Measurements from ENCODE around the gene WDFY2.
A peak's percentile ranks its signal among the peaks of the same experiment; 100 is the strongest.

The WDFY2 gene

GRCh38 chr13:51739027-51739764, 154.9 kb downstream of the WDFY2 start:
- no peak for DNase-seq (ENCODE audit: low read depth)

DNA sequence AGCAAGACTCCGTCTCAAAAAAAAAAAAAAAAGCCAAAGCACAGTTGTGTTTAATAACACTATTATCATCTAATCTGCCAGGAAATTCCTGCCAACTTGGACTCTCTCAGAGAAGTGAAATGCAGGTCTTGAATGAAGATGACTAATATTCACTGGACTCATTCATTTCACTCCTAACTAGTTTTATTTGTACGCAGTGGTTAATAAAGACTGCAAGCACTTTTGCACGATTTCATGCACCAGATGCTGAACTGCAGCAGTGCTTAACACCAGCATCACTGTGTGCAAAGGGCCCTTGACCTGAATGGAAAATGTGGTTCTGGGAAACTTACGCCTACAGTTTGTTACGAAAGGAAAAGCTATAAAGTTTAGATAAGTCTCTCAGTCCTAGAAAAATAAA, 156.4 kb downstream of the WDFY2 start:
- DNase-seq (ENCODE audit: low read depth) = no peak

- no peak for DNase-seq (ENCODE audit: low read depth)
These were observed 157.8 kb downstream of the WDFY2 start for GRCh38 chr13:51742031-51742430.

DNA sequence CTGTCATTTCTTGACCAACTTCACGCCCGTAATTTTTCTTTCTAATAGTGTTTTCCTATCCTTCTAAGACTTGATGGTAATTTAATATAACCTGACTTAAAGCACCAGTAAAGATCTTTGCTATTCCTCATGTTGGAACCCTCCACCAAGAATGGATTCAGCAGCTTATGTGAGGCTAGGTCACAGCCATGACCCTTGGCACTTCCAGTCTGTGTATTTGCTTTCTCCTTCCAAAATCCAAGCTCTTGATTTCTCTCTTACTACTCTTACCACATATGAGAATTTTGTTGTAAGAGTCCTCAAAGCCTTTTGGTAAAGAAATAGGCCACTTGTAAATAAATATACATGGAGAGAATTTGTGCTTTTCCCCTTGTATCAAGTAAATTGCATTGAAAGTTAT, 158.3 kb downstream of the WDFY2 start:
- no peak for DNase-seq (ENCODE audit: low read depth)

DNA sequence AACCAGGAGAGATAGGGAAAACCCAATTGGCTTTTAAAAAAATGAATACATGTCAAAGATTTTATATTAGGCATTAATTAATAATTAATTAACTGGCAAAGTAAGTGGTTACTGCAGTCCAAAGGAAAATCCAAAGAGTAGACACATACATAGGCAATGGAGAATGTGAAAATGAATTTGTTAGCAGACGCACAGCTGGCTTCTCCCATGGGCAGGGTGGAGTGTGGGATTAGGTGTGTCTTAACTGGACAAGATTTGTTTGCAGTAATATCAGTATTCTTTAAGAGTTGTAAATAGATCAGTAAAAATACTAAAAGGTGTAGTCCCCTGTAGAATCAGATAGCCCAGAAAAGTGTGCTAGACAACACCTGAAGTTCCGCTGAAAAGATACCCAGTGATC, 161.0 kb downstream of the WDFY2 start:
- no peak for DNase-seq (ENCODE audit: low read depth)

DNA sequence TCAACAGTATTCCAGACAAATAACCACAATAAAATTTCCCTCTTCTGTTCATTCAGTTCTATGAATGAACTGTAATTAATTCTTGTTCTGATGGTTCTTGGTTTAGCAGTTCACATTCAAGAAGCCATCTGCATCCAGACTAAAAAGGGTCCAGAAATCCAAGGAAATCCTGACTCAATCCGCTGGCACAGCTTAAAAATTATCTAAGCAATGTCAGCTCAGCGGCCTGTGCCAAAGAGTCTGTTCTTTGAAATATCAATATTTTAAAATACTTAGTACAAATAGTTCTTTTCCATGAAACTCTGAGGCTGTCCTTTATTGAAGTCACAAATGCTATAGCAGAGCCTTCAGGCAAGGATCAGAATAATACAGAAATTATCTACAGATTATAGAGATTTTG, 162.5 kb downstream of the WDFY2 start:
- no peak for DNase-seq (ENCODE audit: low read depth)

- DNase-seq (ENCODE audit: low read depth) = no peak
These were observed 163.5 kb downstream of the WDFY2 start for GRCh38 chr13:51747438-51748434.

- no peak for DNase-seq (ENCODE audit: low read depth)
These were observed 172.4 kb downstream of the WDFY2 start for GRCh38 chr13:51756651-51757050.

GRCh38 chr13:51758691-51759090, 174.4 kb downstream of the WDFY2 start:
- DNase-seq (ENCODE audit: low read depth) = no peak

DNA sequence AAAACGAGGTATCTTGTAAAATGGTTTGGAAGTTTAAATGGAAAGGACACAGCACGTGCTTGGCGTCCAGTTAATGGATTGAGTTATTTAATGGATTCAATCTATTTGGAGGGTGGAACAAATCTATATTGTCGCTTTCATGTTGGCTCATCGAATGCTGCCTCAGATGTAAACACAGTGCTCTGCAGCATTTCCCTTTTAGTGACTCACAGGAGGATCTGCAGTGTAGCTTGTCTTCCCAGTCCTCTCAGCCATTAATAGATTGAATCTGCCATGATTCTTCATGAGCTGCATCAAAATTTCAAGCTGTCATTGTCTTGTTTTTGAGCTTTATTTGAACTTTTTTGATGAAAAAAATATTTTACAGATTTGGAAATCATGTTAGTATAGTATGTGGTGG, 175.0 kb downstream of the WDFY2 start:
- no peak for DNase-seq (ENCODE audit: low read depth)

- no peak for DNase-seq (ENCODE audit: low read depth)
These were observed 176.3 kb downstream of the WDFY2 start for GRCh38 chr13:51760592-51760991.

DNA sequence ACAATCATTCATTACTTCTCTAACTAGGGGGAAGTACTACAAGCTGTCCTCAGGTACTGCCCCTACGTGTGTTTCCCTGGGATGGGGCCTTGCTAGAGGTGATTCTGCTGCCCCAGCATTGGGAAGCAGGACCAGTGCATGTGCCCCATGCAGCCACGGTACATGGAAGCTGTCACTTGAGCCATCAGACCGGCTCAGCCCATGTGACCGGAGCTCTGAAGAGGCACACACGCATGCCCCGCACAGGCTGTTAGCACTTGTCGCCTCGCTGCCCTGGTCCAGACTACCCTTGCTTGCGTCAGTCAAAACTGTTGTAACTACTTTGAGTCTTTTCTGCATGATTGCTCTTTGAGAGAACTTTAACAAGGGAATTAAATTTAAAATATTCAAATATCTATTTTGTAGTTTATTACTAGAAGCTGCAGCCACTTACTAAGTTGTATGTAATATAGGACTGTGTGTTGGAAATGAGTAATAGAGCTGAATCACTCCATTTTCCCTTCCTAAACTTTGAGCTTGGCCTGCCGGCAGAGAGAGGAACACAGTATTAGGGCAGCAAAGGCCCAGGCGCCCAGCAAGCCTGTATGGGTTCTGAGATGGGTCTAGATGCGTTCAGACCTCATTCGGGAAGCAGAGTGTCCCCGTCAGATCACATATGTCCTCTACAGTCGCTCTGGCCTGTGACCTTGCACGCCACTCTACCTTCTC, 177.5 kb downstream of the WDFY2 start:
- no peak for DNase-seq (ENCODE audit: low read depth)

- DNase-seq (ENCODE audit: low read depth) = no peak
These were observed 179.2 kb downstream of the WDFY2 start for GRCh38 chr13:51763486-51763885.

- DNase-seq (ENCODE audit: low read depth) = peak; percentile 63
These were observed 180.2 kb downstream of the WDFY2 start for GRCh38 chr13:51764184-51765141.

DNA sequence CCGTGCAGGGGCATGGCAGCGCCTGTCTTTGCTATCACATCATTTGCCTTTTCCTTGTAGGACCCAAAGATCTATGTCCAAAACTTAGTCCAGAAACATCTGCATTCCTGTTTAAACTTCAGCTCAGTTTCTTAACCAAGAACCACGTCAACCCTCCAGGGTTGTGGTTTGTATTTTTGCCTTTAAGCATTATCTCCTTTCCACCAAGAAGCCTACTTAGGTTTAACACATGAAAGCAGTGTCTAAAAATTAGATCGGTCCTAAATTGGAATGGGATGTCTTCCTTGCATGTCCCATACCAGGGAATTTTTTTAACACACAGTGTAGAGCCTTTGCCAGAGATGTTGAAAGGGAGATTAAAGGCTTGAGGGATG, 180.9 kb downstream of the WDFY2 start:
- no peak for DNase-seq (ENCODE audit: low read depth)

GRCh38 chr13:51767100-51767499, 182.8 kb downstream of the WDFY2 start:
- no peak for DNase-seq (ENCODE audit: low read depth)

DNA sequence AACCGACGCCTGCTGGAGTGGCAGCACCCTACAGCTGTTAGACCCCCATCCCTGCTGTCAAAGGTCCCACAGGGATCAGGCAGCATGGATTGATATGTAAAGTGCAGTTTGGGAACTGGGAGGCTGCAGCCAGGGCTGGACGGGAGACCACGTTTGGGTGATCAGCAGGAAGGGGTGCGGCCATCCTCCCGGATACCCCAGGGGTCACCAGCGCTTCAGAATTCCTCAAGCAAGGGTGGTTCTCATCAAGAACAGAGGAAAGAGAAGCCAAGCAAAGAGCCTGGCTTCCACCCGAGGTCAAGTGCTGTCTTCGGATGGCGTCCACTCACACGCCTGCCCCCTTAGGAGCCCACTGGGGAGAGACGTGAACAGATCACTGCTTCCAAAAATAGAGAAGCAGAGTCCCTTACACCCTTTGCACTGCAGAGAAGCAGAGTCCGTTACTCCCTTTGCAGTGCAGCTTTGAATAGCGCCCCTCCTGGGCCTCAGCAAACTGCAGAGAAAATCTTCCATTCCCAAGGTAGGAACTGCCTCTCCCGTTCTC, 184.2 kb downstream of the WDFY2 start:
- no peak for DNase-seq (ENCODE audit: low read depth)

- DNase-seq (ENCODE audit: low read depth) = no peak
These were observed 184.7 kb downstream of the WDFY2 start for GRCh38 chr13:51768976-51769375.

DNA sequence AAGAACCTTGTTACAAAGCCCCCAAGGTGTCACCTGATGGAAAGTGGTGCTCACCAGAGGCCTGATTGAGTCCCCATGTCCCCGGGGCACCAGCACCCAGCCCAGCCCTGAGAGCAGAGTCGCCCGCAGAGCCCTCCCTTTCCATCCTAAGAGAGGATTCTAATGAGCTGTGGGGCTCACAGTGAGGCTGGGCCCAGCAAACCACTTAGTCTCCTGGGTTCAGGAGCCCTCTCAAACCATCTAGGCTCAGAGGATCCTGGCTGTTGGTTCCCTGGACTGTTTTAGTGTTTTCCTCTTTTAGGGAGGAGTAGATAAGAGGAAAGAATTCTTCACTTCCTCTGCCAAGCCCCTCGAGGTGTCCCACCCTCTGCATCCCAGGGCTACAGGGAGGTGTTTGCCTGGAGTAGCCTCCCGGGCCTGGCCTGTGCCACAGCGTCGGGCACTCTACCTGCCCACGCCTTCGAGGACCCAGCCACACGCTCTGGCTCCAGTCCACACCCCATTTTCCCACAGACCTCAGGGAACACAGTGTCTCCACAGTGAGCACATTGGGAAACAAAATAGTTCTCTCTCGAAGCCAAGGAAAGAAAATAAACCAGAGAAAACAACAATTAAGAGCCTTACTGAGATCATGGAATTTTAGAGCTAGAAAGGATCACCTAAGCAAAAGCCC, 185.3 kb downstream of the WDFY2 start:
- no peak for DNase-seq (ENCODE audit: low read depth)

DNA sequence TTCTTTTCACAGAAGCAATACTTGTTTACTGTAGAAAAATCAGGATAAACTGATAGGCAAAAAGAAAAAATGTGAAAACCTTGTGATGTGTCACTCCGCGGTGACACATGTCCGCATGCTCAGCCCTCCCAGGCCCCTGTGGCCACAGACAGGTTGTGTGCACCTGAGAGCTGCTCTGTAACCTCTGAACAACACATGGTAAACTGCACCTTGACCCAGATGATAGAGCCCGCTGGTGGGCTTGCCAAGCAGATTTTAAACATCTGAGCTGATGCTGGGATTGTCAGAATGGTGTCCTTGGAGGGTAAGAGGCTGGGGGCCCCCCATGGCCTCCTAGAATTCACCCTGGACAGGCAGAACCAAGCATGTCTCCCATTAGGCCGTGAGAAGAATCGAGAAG, 185.9 kb downstream of the WDFY2 start:
- no peak for DNase-seq (ENCODE audit: low read depth)
